Measurements from ENCODE around the gene EIF4E1B. TPM values are rescaled to one million over a fixed set of nuclear protein-coding genes. Genes with fewer than 3 reads are reported as not detected.
A peak's percentile ranks its signal among the peaks of the same experiment; 100 is the strongest.

The EIF4E1B gene
- total and polyA plus RNA-seq, 2 donors (not counting 1 experiment from before 2014, with no cell fraction given): not detected

DNA sequence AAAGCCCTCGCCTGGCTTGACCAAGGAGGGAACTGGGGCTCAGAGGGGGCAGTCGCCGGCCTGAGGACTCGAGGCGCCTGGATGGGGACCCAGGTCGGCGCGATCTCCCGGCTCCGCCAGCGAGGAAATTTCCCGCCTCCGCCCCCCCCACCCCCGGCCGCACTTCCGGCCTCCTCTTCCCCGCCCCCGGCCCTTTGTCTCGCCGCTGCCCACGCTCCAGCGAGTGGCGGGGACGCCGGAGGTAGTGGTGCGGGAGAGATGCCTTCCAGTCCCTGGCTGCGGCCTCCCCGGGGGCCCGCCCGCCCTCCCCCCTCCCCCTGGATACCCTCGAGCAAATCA is 20.1 kb upstream of the EIF4E1B start:
- H3K36me3 ChIP-seq (ENCODE audit: control insufficient read depth, insufficient read depth, low read length): no peaks in the 10 kb centered on the region
- H3K27ac ChIP-seq (ENCODE audit: insufficient read depth, low read length): no peak overlapping the region
- H3K4me1 ChIP-seq (ENCODE audit: control insufficient read depth, extremely low read depth, insufficient read depth, low read length): peaks cover 17% of the 10 kb centered on the region
- H3K9ac ChIP-seq (ENCODE audit: insufficient read depth, low read length): peak overlapping the region; percentile 1
- peak overlapping the region; percentile 21 to 65 (median 44) for H3K4me3 ChIP-seq (replicated peaks in 1 of 4; ENCODE audit: control extremely low read depth in 1 of 4, insufficient read depth in 1 of 4, low read depth in 3 of 4, low read length in 4 of 4)
- H4K20me1 ChIP-seq (ENCODE audit: control insufficient read depth, extremely low read depth, insufficient read depth, low read length): no peaks in the 10 kb centered on the region
- TF ChIP-seq, protein P1, sequence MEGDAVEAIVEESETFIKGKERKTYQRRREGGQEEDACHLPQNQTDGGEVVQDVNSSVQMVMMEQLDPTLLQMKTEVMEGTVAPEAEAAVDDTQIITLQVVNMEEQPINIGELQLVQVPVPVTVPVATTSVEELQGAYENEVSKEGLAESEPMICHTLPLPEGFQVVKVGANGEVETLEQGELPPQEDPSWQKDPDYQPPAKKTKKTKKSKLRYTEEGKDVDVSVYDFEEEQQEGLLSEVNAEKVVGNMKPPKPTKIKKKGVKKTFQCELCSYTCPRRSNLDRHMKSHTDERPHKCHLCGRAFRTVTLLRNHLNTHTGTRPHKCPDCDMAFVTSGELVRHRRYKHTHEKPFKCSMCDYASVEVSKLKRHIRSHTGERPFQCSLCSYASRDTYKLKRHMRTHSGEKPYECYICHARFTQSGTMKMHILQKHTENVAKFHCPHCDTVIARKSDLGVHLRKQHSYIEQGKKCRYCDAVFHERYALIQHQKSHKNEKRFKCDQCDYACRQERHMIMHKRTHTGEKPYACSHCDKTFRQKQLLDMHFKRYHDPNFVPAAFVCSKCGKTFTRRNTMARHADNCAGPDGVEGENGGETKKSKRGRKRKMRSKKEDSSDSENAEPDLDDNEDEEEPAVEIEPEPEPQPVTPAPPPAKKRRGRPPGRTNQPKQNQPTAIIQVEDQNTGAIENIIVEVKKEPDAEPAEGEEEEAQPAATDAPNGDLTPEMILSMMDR (conservative IDR thresholded peaks at IDR 0.05 in 1 of 2, IDR thresholded peaks at IDR 0.05 in 1 of 2; ENCODE audit: low read depth in 1 of 2, low read length in 2 of 2): no peak
- no peak for TF ChIP-seq EZH2 (IDR thresholded peaks at IDR 0.05; ENCODE audit: low read length, missing control alignments)
- H3K4me2 ChIP-seq (ENCODE audit: extremely low read depth, insufficient read depth, low read length): peak overlapping the region; percentile 9
- H3K9me3 ChIP-seq (ENCODE audit: control insufficient read depth, insufficient read depth, low read depth, low read length): no peaks in the 10 kb centered on the region
- no peaks in the 10 kb centered on the region for H3K27me3 ChIP-seq (ENCODE audit: control insufficient read depth, insufficient read depth, low read length)
- DNase-seq (ENCODE audit: low read depth in 2 of 2): no peak
- H2AFZ ChIP-seq (ENCODE audit: low read length): no peak overlapping the region
- no peaks in the 10 kb centered on the region for H3K79me2 ChIP-seq (ENCODE audit: control insufficient read depth, insufficient read depth, low read length)

DNA sequence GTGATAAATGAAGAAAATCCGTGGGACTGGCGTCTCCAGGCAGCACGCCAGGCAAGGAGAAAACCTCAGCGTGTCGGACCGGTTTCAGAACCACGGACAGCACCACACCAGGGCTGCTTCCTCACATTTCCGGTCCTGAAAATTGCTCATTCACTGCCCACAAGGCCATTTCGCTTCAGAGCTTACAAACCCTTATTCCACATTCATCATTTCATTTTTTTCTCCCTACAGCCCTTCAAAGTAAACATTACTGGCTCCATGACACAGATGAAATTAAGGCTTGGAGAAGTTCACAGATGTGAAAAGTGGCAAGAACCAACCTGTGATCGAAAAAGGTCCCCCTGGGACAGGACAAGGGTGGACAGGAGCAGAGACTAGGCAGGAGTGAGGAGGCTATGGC is 19.0 kb upstream of the EIF4E1B start:
- Histone ChIP-seq H3K9ac (ENCODE audit: insufficient read depth, low read length) (no peak overlapping the region), H3K4me3 (replicated peaks in 1 of 4; ENCODE audit: control extremely low read depth in 1 of 4, insufficient read depth in 1 of 4, low read depth in 3 of 4, low read length in 4 of 4) (no peak overlapping the region), H3K27me3 (ENCODE audit: control insufficient read depth, insufficient read depth, low read length) (no peaks in the 10 kb centered on the region), H3K36me3 (ENCODE audit: control insufficient read depth, insufficient read depth, low read length) (no peaks in the 10 kb centered on the region), H2AFZ (ENCODE audit: low read length) (no peak overlapping the region), H3K79me2 (ENCODE audit: control insufficient read depth, insufficient read depth, low read length) (no peaks in the 10 kb centered on the region), H3K9me3 (ENCODE audit: control insufficient read depth, insufficient read depth, low read depth, low read length) (no peaks in the 10 kb centered on the region), H4K20me1 (ENCODE audit: control insufficient read depth, extremely low read depth, insufficient read depth, low read length) (no peaks in the 10 kb centered on the region), H3K27ac (ENCODE audit: insufficient read depth, low read length) (no peak overlapping the region), H3K4me2 (ENCODE audit: extremely low read depth, insufficient read depth, low read length) (no peak overlapping the region), H3K4me1 (ENCODE audit: control insufficient read depth, extremely low read depth, insufficient read depth, low read length) (peaks cover 26% of the 10 kb centered on the region)
- peak; percentile 83 to 89 for DNase-seq (ENCODE audit: low read depth in 2 of 2)
- TF ChIP-seq EZH2 (IDR thresholded peaks at IDR 0.05; ENCODE audit: low read length, missing control alignments): no peak
- TF ChIP-seq, protein P1 (conservative IDR thresholded peaks at IDR 0.05 in 1 of 2, IDR thresholded peaks at IDR 0.05 in 1 of 2; ENCODE audit: low read depth in 1 of 2, low read length in 2 of 2): no peak

DNA sequence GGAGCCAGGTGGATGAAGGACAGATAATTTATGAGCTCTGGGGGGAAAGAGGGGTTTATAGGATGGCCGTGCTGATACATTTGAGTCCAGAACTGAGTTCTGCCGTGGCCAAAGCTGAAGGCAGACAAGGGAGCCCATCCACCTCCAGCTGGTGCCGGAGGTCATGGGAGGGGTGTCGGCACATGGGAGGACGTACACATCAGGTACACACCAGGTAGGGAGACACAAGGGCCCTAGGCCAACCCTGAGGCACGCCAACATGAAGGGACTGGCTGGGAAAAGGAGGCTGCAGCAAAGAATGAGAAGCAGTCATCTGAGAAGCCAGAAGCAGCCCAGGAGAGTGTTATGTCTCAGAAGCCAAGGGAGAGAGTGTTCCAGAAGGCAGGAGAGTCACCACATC is 18.5 kb upstream of the EIF4E1B start:
- Histone ChIP-seq H3K27me3 (ENCODE audit: control insufficient read depth, insufficient read depth, low read length) (no peaks in the 10 kb centered on the region), H2AFZ (ENCODE audit: low read length) (no peak overlapping the region), H3K9me3 (ENCODE audit: control insufficient read depth, insufficient read depth, low read depth, low read length) (no peaks in the 10 kb centered on the region), H3K36me3 (ENCODE audit: control insufficient read depth, insufficient read depth, low read length) (no peaks in the 10 kb centered on the region), H4K20me1 (ENCODE audit: control insufficient read depth, extremely low read depth, insufficient read depth, low read length) (no peaks in the 10 kb centered on the region), H3K79me2 (ENCODE audit: control insufficient read depth, insufficient read depth, low read length) (no peaks in the 10 kb centered on the region), H3K9ac (ENCODE audit: insufficient read depth, low read length) (no peak overlapping the region), H3K27ac (ENCODE audit: insufficient read depth, low read length) (no peak overlapping the region), H3K4me3 (replicated peaks in 1 of 4; ENCODE audit: control extremely low read depth in 1 of 4, insufficient read depth in 1 of 4, low read depth in 3 of 4, low read length in 4 of 4) (no peak overlapping the region), H3K4me1 (ENCODE audit: control insufficient read depth, extremely low read depth, insufficient read depth, low read length) (peaks cover 30% of the 10 kb centered on the region), H3K4me2 (ENCODE audit: extremely low read depth, insufficient read depth, low read length) (no peak overlapping the region)
- DNase-seq (ENCODE audit: low read depth in 2 of 2): no peak
- TF ChIP-seq, protein P1 (conservative IDR thresholded peaks at IDR 0.05 in 1 of 2, IDR thresholded peaks at IDR 0.05 in 1 of 2; ENCODE audit: low read depth in 1 of 2, low read length in 2 of 2): no peak
- TF ChIP-seq EZH2 (IDR thresholded peaks at IDR 0.05; ENCODE audit: low read length, missing control alignments): no peak
